Adrenal gland (tissue), 12 donors: ENCODE data around the gene SRSF12. TPM values are rescaled to one million over a fixed set of nuclear protein-coding genes. Genes with fewer than 3 reads are reported as not detected.
A peak's percentile ranks its signal among the peaks of the same experiment; 100 is the strongest.

Experiments used
- DNase-seq, 7 donors: peaks; one replicate each; pipeline ENCODE4 v3.0.0-alpha.2; 2019 to 2020
- H3K27ac ChIP-seq, 5 donors: fragments of 200-600 bp; sonication (generic) in 4 of 5; 1 replicate in 3 of 5; 2 replicates in 2 of 5; pipeline versions ENCODE4 v1.5.1 to v1.8.0; 2016 to 2020; ENCODE audit warnings: mild to moderate bottlenecking in 1 of 5
- H3K27me3 ChIP-seq: fragments of 200-600 bp; 2 replicates; pipeline ENCODE4 v1.8.0; 2021
- H3K36me3 ChIP-seq, 2 donors: fragments of 200-600 bp; replicated peaks in 1 of 2; 1 replicate in 1 of 2; 2 replicates in 1 of 2; pipeline versions ENCODE4 v1.5.1 to v1.8.0; 2018 to 2022
- H3K4me1 ChIP-seq, 2 donors: fragments of 200-600 bp; replicated peaks in 1 of 2; 1 replicate in 1 of 2; 2 replicates in 1 of 2; pipeline versions ENCODE4 v1.5.1 to v1.8.0; 2018 to 2021
- H3K4me3 ChIP-seq, 4 donors: fragments of 200-600 bp; sonication (generic) in 3 of 4; one replicate each; pipeline ENCODE4 v1.5.1; 2016 to 2018
- H3K9me3 ChIP-seq, 3 donors: fragments of 200-600 bp; sonication (generic) in 1 of 3; replicated peaks in 1 of 3; 1 replicate in 2 of 3; 2 replicates in 1 of 3; pipeline versions ENCODE4 v1.5.1 to v1.8.0; 2016 to 2021
- CTCF ChIP-seq, 6 experiments: fragments of 450-650 bp in 4 of 6; fragments of 200-600 bp in 2 of 6; sonication (generic) in 1 of 6; IDR thresholded peaks; 1 replicate in 5 of 6; 2 replicates in 1 of 6; pipeline versions ENCODE4 v1.5.1 to v1.8.0; 2016 to 2021; ENCODE audit warnings: antibody characterized with exemption in 6 of 6, mild to moderate bottlenecking in 2 of 6, moderate library complexity in 1 of 6
- POLR2A ChIP-seq, 2 donors: fragments of 450-650 bp; IDR thresholded peaks; one replicate each; pipeline ENCODE4 v1.6.1; 2017; ENCODE audit warnings: antibody characterized with exemption in 2 of 2, mild to moderate bottlenecking in 2 of 2, moderate library complexity in 1 of 2
- WGBS, 4 donors: extraction: QIAGEN DNeasy Blood & Tissue Kit in 2 of 4; methylation state at CpG; one replicate each; pipeline versions ENCODE4 v1.1.5 to v1.1.7; 2013 to 2017; 5-methylcytosine and 5-hydroxymethylcytosine counted together
- intact Hi-C, 2 donors: fragments of 100-400 bp; cut with DNase I; formaldehyde crosslinking; loops; one replicate each; pipeline versions ENCODE4 v1.14.1 to v1.15.0; 2022 to 2023
- polyA plus RNA-seq, 3 donors: library from polyadenylated mRNA; stranded (reverse); fragments of 200-250 nt in 2 of 3; fragments of 350-450 nt in 1 of 3; fragmentation: Illumina TruSeq in 1 of 3; extraction: RNeasy Lipid Tissue Mini Kit (QIAGEN cat#74804) in 1 of 3; gene quantifications; one replicate each; pipeline ENCODE4 v1.2.3, GENCODE V29; 2013 to 2014
- total RNA-seq, 9 donors: library from RNA; depleted of rRNA in 4 of 9; stranded (reverse); fragments of >200 nt in 4 of 9; fragments of 120-200 nt in 1 of 9; fragmentation: NEBNext Ultra II Directional in 1 of 9; extraction: Animal tissue kit (Norgen Biotek cat#: 25700) in 1 of 9; gene quantifications; one replicate each; pipeline versions ENCODE4 v1.1.0 to v1.2.4, GENCODE V29; 2013 to 2023
- donor health status: healthy with polysubstance abuse.
- donor health status: Bipolar disorder and iron deficiency.
- donor health status: DM: yes; HTN: yes; CAD: no.
- donor health status: DM: no; HTN: no; CAD: no.
- donor health status: DM: no; HTN: no; CAD: no.
- donor health status: DM: yes; HTN: yes; CAD: no.

Gene SRSF12
- total and polyA plus RNA-seq, 12 donors, result 0.26 to 2.2 (median 0.81) TPM; not detected in 1

GRCh38 chr6:89080281-89081128, 37.4 kb downstream of the SRSF12 start, which contains the start of gene PNRC1:
Gene PNRC1 (plus strand): TSS chr6:89080751. CDS start chr6:89080895, 144 bp downstream.
- peaks cover 0 to 28% of the 10 kb centered on the region in 2 donors for H3K36me3 ChIP-seq
- TF ChIP-seq CTCF (IDR thresholded peaks at IDR 0.05) (no peak), POLR2A (IDR thresholded peaks at IDR 0.05) (peak; percentile 99 to 100)
- DNase-seq, result peak; percentile 100
- WGBS, 4 donors, result 0 to 1% (median 1%) methylated on average over 24 to 63 of the region's 63 CpGs
- H3K27me3 ChIP-seq, result no peaks in the 10 kb centered on the region
- H3K4me3 ChIP-seq, result peak within 1 kb of the TSS; percentile 87 to 99 (median 97)
- H3K27ac ChIP-seq, result peak within 1 kb of the TSS; percentile 98 to 100 (median 100)
- no peaks in the 10 kb centered on the region for H3K9me3 ChIP-seq
- intact Hi-C loops, result loop anchor here in 1 of 2 donors (5.0 kb wide), 1 partner anchor 43 kb away; no protein-coding TSS in a partner anchor
- H3K4me1 ChIP-seq, result peaks cover 15 to 29% of the 10 kb centered on the region in 2 donors

GRCh38 chr6:89079511-89080234, 38.2 kb downstream of the SRSF12 start:
- Histone ChIP-seq H3K4me1 (peaks cover 13 to 21% of the 10 kb centered on the region in 2 donors), H3K36me3 (peaks cover 0 to 20% of the 10 kb centered on the region in 2 donors), H3K27ac (peak overlapping the region; percentile 97 to 100 (median 100)), H3K9me3 (no peaks in the 10 kb centered on the region), H3K4me3 (peak overlapping the region in 3 of 4 donors; percentile 1 to 97 (median 51)), H3K27me3 (no peaks in the 10 kb centered on the region)
- 0% methylated on average over 20 of the region's 20 CpGs for WGBS, 4 donors
- TF ChIP-seq POLR2A (IDR thresholded peaks at IDR 0.05) (peak; percentile 41 to 75), CTCF (IDR thresholded peaks at IDR 0.05) (no peak)
- intact Hi-C loops, result loop anchor here in 1 of 2 donors (5.0 kb wide), 1 partner anchor 42 kb away; no protein-coding TSS in a partner anchor
- DNase-seq, result peak in 6 of 7 donors; percentile 45 to 86 (median 71)

DNA sequence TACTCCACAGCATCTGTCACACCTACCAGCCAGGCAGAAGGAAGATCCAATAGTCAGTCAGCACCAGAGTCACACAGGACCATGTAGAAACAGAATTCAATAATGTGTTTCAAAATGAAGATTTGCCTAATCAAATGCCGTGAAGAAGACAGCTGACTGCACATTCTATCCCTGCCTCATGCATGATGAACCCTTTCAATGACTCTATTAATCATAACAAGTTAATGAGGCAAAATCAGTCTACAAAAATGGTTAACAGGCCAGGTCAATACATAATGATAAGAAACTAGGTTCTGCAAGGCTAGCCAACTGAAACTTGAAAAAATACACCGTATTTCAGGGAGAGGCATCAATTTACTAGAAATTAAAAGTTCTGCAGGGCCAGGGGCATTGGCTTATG, 44.0 kb downstream of the SRSF12 start:
- 59 to 82% (median 76%) methylated on average over 2 of the region's 2 CpGs for WGBS, 4 donors
- intact Hi-C loops, result no loop called here
- Histone ChIP-seq H3K4me1 (peaks cover 5 to 11% of the 10 kb centered on the region in 2 donors), H3K9me3 (no peaks in the 10 kb centered on the region), H3K27me3 (no peaks in the 10 kb centered on the region), H3K4me3 (no peak overlapping the region), H3K27ac (no peak overlapping the region), H3K36me3 (no peaks in the 10 kb centered on the region)
- DNase-seq, result no peak
- TF ChIP-seq POLR2A (IDR thresholded peaks at IDR 0.05), result no peak
- TF ChIP-seq CTCF (IDR thresholded peaks at IDR 0.05), result no peak
